Mononuclear cell (primary cell): ENCODE measurements around the gene B3GNT7. TPM values are rescaled to one million over a fixed set of nuclear protein-coding genes. Genes with fewer than 3 reads are reported as not detected.
A peak's percentile ranks its signal among the peaks of the same experiment; 100 is the strongest.
"Not testable (repeated sequence)": the region's sequence is repeated elsewhere in the genome, so short reads cannot be mapped to it uniquely, and the experiment has no call there.

Experiments used
- H3K27me3 ChIP-seq: 2 replicates; pipeline ENCODE4 v1.6.0; 2011; ENCODE audit warnings: low read length, control low read depth; ENCODE audit not compliant: insufficient read depth
- H3K4me1 ChIP-seq: 2 replicates; pipeline ENCODE4 v1.5.1; 2011; ENCODE audit warnings: mild to moderate bottlenecking, low read length, control low read depth; ENCODE audit not compliant: insufficient read depth
- H3K4me3 ChIP-seq: 2 replicates; pipeline ENCODE4 v1.5.1; 2011; ENCODE audit warnings: mild to moderate bottlenecking, low read length, moderate library complexity
- H3K9me3 ChIP-seq: 2 replicates; pipeline ENCODE4 v1.5.1; 2011; ENCODE audit warnings: low read depth, mild to moderate bottlenecking, control low read depth, low read length
- total RNA-seq: library from RNA; depleted of rRNA; stranded (reverse); fragments of >200 nt; gene quantifications from one replicate; pipeline ENCODE4 v1.2.3, GENCODE V29; 2012

B3GNT7 gene, protein sequence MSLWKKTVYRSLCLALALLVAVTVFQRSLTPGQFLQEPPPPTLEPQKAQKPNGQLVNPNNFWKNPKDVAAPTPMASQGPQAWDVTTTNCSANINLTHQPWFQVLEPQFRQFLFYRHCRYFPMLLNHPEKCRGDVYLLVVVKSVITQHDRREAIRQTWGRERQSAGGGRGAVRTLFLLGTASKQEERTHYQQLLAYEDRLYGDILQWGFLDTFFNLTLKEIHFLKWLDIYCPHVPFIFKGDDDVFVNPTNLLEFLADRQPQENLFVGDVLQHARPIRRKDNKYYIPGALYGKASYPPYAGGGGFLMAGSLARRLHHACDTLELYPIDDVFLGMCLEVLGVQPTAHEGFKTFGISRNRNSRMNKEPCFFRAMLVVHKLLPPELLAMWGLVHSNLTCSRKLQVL
- 6.5 TPM for total RNA-seq

DNA sequence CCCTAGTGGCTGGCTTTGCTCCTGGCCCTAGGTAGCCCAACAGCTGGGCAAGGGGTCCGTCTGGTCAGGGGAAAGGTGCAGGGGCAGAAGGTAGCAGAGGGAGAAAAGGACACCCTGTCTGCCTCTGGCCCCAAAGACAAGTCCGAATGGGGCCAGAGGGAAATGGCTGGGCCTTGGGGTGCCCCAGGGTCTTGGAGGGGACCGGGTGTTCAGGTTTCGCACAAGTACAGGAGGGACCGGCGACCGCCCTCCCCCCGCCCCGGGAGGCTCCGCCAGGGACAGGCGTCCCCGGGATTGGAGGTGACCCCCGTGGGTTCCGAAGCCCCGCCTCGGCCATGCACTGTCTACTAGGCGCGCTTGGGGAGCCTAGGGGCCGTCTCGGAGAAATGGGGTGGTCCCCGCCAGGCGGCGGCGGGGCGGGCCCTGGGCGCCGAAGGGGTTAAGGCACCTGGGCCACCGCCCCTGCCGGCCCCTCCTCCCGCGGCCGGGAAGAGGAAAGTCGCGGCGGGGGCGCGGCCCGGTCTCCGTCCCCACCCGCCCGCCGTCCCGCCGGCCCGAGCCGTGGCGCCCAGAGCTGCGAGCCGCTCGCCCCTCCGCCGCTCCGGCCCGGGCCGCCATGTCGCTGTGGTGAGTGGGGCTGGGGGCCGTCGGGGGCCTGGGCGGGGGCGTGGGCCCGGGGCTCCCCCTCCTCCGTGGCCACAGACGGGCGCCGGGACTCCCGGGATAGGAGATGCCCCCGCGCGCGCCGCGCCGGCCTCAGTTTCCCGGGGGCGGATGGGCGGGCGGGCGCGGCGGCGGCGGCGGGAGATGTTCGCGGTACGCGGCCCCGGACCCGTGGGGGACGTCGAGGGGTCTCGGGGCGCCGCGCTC, at the start of gene B3GNT7:
Gene B3GNT7 (plus strand): TSS at position 523 of the 870 bp plus-strand sequence. CDS start 94 bp downstream, at position 617.
- Histone ChIP-seq H3K27me3 (no peaks in the 10 kb centered on the region), H3K4me3 (peak within 1 kb of the TSS; percentile 23), H3K4me1 (peaks cover 65% of the 10 kb centered on the region), H3K9me3 (no peaks in the 10 kb centered on the region)

DNA sequence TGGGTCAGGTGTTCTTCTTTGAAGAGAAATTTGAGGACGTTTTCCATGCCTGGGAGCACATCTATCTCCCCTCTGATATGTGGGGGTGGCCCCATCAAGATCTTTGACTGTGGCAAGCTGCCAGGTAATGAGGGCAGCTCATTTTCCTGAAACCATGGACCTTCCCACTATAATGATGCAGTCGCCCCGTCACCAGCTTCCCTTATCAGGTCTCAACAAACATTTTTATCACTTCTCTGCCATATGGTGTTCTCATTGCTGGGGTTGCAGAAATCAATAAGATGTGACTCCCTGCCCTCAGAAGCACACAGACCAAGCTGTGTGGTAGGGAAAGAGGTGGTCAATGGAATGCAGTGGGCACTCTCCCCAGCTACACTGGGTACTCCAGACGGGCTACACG, 48.4 kb upstream of the B3GNT7 start:
- Histone ChIP-seq H3K9me3 (no peaks in the 10 kb centered on the region), H3K4me3 (no peak overlapping the region), H3K27me3 (no peaks in the 10 kb centered on the region), H3K4me1 (peaks cover 17% of the 10 kb centered on the region)

DNA sequence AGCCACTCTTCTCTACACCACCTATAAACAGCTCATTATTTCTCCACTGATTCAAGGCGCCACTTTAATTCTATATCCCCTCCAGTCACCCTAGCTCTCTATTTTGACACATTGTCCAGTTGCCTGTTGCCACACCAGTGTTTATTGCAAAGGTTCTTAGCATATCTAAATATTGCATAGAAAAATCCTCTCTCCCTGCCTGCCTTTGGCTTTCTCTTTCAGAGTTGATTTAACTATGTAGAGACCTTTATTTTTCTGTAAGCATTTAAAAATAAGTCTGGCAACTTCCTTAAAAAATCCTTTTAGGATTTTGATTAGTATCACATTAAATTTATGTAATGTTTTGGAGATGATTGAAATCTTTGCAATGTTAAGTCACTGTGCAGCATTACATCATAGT, 47.9 kb upstream of the B3GNT7 start:
- Histone ChIP-seq H3K4me3 (no peak overlapping the region), H3K4me1 (peaks cover 11% of the 10 kb centered on the region), H3K9me3 (no peaks in the 10 kb centered on the region), H3K27me3 (no peaks in the 10 kb centered on the region)

DNA sequence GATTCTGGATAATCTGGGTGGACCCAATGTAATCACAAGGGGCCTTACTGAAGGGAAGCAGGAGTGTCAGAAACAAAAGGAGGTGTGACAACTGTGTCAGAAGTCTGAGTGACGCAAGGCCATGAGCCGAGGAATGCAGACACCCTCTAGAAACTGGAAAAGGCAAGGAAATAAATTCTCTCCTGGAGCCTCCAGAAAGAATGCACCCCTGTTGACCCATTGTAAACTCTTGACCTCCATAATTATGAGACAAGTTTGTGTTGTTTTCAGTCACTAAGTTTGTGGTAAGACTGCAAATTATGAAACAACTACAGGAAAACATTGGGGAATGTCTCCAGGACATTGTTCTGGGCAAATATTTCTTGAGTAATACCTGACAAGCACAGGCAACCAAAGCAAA, 47.3 kb upstream of the B3GNT7 start:
- H3K4me3 ChIP-seq = no peak overlapping the region
- H3K27me3 ChIP-seq = no peaks in the 10 kb centered on the region
- H3K4me1 ChIP-seq = peaks cover 6% of the 10 kb centered on the region
- no peaks in the 10 kb centered on the region for H3K9me3 ChIP-seq

DNA sequence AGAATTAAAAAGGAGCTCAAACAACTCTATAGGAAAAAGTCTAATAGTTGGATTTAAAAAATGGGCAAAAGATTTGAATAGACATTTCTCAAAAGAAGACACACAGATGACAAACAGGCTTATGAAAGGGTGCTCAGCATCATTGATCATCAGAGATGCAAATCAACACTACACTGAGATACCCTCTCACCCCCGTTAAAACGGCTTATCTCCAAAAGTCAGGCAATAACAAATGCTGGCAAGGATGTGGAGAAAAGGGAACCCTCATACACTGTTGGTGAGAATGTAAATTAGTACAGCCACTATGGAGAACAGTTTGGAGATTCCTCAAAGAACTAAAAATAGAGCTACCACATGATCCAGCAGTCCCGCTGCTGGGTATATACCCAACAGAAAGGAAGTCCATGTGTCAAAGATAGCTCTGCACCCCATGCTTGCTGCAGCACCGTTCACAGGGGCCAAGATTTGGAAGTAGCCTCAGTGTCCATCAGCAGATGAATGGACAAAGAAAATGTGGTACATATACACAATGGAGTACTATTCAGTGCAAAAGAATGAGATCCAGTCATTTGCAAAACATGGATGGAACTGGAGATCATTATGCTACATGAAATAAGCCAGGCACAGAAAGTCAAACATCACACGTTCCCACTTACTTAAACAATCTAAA, 46.7 kb upstream of the B3GNT7 start:
- Histone ChIP-seq H3K27me3 (no peaks in the 10 kb centered on the region), H3K9me3 (no peaks in the 10 kb centered on the region), H3K4me1 (no peaks in the 10 kb centered on the region), H3K4me3 (no peak overlapping the region)

DNA sequence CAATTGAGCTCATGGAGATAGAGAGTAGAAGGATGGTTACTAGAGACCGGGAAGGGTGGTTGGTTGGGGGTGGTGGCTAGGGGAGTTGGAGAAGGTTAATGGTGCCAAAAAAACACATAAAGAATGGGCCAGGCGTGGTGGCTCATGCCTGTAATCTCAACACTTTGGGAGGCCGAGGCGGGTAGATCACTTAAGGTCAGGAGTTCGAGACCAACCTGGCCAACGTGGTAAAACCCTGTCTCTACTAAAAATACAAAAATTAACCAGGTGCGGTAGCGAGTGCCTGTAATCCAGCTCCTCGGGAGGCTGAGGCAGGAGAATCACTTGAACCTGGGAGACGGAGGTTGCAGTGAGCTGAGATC, 46.2 kb upstream of the B3GNT7 start:
- not testable (repeated sequence) for H3K27me3 ChIP-seq, H3K9me3 ChIP-seq, H3K4me1 ChIP-seq, H3K4me3 ChIP-seq

DNA sequence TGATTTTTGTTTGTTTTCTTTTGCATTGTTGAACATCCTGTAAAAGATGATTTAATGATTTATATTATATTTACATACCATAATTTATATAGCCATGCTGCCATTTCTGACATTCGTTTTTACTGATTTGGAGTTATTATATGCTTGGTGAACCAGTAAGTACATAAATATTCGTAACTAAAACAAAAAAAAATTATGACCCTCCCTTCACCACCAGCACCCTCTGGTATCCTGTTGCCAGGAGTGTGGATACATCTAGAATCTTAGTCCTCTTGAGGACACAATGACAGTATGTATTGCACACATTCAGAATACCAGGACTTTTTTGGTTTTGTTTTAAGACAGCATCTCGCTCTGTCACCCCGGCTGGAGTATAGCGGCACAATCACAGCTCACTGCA, 43.9 kb upstream of the B3GNT7 start:
- Histone ChIP-seq H3K27me3 (no peaks in the 10 kb centered on the region), H3K4me3 (no peak overlapping the region), H3K4me1 (no peaks in the 10 kb centered on the region), H3K9me3 (no peaks in the 10 kb centered on the region)

DNA sequence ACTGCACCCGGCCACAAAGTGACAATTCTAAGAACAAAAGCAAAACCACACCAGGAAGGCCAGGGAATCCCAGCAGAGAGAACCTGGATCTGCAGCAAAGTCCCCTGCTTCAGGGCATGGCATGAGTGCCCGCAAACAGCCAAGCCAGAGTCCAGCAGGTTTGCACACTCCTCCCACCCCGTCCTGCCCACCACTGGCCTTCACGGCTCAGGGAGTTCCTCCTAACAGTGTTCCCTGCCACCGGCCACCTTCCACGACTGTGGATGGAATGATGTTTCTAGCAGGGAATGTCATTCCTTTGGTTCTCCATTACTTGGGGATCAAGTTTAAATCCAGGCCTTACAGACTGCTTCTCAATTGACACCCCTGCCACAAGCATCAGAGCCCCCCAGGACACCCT, 42.0 kb upstream of the B3GNT7 start:
- H3K4me1 ChIP-seq = no peaks in the 10 kb centered on the region
- H3K4me3 ChIP-seq = no peak overlapping the region
- no peaks in the 10 kb centered on the region for H3K27me3 ChIP-seq
- no peaks in the 10 kb centered on the region for H3K9me3 ChIP-seq

DNA sequence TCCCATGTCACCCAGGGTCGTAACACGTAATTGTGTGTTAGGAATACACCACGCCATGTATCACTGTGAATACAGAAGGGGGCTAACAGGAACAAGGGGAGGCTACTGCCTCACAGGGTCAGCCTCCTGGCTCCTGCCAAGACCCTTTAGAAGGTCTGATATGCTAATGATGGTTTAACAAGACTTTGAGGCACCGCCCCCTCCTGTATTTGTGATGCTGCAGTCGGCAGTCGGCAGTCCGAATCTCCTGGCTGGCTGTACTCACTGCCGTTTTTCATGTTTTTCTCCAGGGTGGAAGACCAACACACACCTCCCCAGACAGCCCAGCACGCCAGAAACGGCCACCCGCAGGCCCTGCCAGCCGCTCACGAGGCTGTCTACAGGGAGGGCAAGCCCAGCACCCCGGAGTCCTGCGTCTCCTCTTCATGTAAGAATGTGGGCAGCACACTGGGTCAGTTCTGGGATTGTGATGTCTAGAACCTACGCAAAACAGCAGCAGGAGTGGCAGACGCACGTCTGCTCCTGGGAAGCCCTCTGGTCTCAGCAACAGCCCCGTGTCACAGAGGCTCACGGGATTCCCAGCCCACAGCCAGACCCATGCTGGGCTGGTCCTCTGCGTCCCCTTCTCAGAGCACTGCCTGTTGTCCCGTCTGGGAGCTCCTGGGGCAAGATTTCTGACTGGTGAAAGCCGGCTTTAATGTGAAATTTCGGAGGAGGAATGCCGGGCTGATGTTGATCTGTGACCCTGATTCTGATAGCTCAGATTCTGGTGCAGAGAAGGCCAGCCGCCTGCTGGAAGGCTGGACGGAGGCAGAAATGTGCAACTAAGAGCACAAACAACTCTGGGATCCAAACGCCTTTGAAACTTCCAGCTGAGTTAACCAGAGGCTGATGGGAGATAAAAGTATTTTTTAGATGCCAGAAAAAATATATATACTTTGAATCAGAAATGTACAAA, 39.7 kb upstream of the B3GNT7 start:
- Histone ChIP-seq H3K27me3 (no peaks in the 10 kb centered on the region), H3K4me3 (no peak overlapping the region), H3K4me1 (no peaks in the 10 kb centered on the region), H3K9me3 (no peaks in the 10 kb centered on the region)

DNA sequence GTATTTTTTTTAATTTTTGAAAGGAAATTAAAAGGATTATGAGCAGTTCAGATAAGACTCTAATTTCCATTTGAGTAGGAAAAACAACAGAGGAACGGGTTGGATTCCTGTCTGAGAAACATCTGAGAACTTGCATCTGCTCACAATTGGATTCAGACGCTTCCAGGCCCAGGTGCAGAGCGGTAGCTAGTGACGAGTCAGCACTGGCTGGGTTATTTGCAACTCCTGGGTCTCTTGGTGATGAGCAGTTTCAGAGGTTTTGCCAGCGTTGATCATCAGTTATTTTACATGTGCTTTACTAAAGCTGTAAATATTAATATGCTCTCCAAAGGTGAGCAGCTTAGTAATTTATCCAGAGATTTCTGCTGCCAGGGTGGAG, 39.1 kb upstream of the B3GNT7 start:
- Histone ChIP-seq H3K27me3 (no peaks in the 10 kb centered on the region), H3K9me3 (no peaks in the 10 kb centered on the region), H3K4me3 (no peak overlapping the region), H3K4me1 (peaks cover 3% of the 10 kb centered on the region)

DNA sequence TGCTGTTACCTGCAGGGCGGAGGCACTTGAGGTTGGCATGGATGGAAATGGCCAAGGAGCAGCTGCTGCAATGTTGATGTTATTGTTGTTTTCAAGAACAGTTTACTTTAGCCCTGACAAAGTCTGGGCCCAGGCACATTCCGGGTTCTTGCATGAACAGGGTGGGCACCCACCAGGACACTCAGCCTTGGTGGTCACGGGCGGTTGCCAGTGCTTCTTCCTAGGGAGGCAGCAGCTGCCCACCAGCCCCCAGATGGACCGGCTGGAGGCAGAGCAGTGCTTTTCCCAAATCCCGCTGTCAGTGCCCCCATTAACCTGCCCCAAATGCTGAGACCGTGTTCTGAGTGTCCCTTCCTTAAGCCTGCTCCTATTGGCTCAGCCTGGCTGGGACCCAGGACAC, 38.5 kb upstream of the B3GNT7 start:
- no peaks in the 10 kb centered on the region for H3K9me3 ChIP-seq
- H3K4me1 ChIP-seq = peaks cover 9% of the 10 kb centered on the region
- H3K4me3 ChIP-seq = no peak overlapping the region
- no peaks in the 10 kb centered on the region for H3K27me3 ChIP-seq

DNA sequence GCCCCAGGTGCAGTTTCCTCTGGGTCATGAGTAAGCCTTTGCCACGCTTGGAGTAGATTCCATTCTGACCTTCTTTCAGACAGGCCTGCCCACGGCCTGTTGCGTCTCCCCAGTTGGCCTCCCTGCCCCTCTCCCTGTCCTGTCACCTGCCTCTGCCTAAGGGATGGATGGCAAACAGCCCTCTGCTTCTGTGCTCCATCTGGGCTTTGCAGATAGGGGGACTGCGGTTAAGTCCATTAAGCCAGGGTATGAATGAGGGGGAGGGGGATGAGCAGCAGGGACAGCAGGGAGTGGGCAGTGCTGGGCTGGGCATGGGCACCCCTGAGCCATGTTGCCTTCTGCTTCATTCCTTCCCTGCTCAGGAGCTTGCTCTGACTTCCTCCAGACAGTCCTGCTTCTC, 37.6 kb upstream of the B3GNT7 start:
- H3K4me1 ChIP-seq = peaks cover 18% of the 10 kb centered on the region
- no peaks in the 10 kb centered on the region for H3K27me3 ChIP-seq
- no peaks in the 10 kb centered on the region for H3K9me3 ChIP-seq
- H3K4me3 ChIP-seq = no peak overlapping the region

DNA sequence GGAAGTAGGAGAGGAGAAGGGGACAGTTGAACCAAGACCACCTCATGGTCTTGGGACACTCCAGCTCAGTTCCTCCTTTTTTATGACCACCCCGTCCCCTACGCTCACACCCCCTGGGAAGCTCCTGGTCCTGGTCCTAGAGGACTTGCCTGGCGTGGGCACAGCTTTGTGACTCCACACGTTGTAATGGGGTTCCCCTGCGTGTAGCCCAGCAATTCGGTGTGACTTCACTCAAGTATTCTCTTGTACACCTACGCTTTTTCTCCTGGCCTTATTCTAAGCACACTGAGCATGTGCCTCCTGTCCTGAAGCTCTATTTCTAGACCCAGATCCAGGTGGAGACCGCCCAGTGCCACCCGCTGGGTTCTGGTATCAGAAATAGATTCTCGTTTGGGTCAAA, 36.1 kb upstream of the B3GNT7 start:
- peaks cover 25% of the 10 kb centered on the region for H3K4me1 ChIP-seq
- H3K9me3 ChIP-seq = no peaks in the 10 kb centered on the region
- no peak overlapping the region for H3K4me3 ChIP-seq
- no peaks in the 10 kb centered on the region for H3K27me3 ChIP-seq

DNA sequence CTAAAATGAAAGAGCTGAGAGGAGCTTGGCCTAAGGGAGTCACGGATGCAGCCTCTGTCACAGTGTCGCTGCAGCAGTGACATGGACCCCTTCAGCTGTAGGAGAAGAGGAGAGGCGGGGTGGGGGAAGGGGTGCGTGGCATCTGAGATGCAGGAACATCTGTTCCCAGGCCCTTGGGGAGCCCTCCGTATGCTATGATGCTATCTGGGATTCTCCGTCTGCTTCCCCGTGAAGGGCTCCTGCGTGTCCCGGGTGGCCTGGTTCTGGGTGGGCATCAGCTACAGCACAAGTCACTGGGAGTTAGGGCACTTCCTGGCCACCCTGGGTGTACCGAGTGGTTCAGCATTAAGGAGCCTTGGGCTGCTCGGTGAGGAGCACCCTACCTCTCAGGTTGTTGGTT, 35.6 kb upstream of the B3GNT7 start:
- Histone ChIP-seq H3K4me3 (no peak overlapping the region), H3K4me1 (peaks cover 28% of the 10 kb centered on the region), H3K27me3 (no peaks in the 10 kb centered on the region), H3K9me3 (no peaks in the 10 kb centered on the region)
